ENCODE results near the gene RFTN1. TPM values are rescaled to one million over a fixed set of nuclear protein-coding genes. Genes with fewer than 3 reads are reported as not detected.

Gene RFTN1
- total and polyA plus RNA-seq, 10 of the 15 experiments (the other 5 are each of a cell fraction or from before 2014, with no cell fraction given): 20.6 to 213 (median 147) TPM

DNA sequence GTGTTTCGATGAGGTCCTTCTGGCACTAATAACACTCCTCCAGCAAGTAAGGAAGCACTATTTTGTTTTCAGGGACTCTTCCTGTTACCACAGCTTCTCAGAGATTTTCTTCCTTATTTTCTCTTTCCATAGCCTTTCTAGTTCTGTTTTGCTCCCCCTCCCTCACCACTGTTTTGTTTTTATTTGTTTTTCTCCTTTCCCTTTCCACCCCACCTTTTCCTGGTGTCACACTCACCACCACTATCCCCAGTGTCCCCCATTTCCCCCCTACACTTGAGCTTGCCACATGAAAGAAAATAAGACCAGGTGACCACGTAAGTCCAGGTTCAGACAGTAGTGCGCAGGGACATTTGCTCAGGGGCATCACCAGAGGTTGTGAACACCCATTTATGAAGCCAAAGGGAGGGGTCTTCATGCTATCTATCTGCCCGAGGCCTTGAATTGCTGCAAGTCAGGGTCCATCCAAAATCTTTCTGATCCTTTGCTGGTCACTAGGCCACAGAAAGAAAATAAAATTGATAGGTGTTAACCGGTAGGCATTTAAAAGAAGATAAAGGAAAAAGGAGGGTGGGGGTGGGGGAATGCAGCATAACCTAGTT is 1.4 kb upstream of the RFTN1 start:
- in situ Hi-C loops (cut with MboI) (loop anchor here (5.0 to 25.0 kb wide), 4 partner anchors 143 to 1230 kb away; partner anchors contain the start of genes ANKRD28 and TBC1D5), intact Hi-C loops (cut with micrococcal nuclease; ENCODE audit: unreplicated experiment) (loop anchor here (5.0 to 10.0 kb wide), 7 partner anchors 82 to 1230 kb away; partner anchors contain the start of genes ANKRD28 and TBC1D5)
- H3K9me3 ChIP-seq (replicated peaks; ENCODE audit: control insufficient read depth, insufficient read depth, low read length): peaks cover 8% of the 10 kb centered on the region; the same call in 2 of the 3 replicates
- no peak for ATAC-seq
- no peak overlapping the region for H2AFZ ChIP-seq (ENCODE audit: control insufficient read depth, low read depth, low read length)
- no peaks in the 10 kb centered on the region for H3K27me3 ChIP-seq (replicated peaks in 1 of 2; ENCODE audit: control insufficient read depth in 2 of 2, insufficient read depth in 2 of 2, low read length in 1 of 2)
- DNase-seq (ENCODE audit: low read depth, low spot score): no peak
- H3K36me3 ChIP-seq (ENCODE audit: control insufficient read depth in 2 of 2, insufficient read depth in 2 of 2, low read length in 1 of 2): no peaks in the 10 kb centered on the region
- ChIA-PET CTCF (interaction anchor here (0.7 to 2.7 kb wide), 4 partner anchors 9 to 246 kb away, joined by 3 to 15 read pairs (median 3); no protein-coding TSS in a partner anchor), SMC1A (ENCODE audit: uncharacterized antibody, unreplicated experiment) (interaction anchor here (1.2 to 25.8 kb wide), 7 partner anchors 9 to 226 kb away, joined by 3 to 295 read pairs (median 31); no protein-coding TSS in a partner anchor), POLR2A (interaction anchor here (1.0 to 8.7 kb wide), 7 partner anchors 10 to 141 kb away, joined by 3 to 66 read pairs (median 12); no protein-coding TSS in a partner anchor), RAD21 (ENCODE audit: unreplicated experiment) (interaction anchor here (1.1 to 3.8 kb wide), 5 partner anchors 10 to 139 kb away, joined by 5 to 36 read pairs (median 15); no protein-coding TSS in a partner anchor)
- peak overlapping the region; percentile 92 for H3K27ac ChIP-seq (ENCODE audit: control insufficient read depth, insufficient read depth)
- H3K4me3 ChIP-seq: peak overlapping the region; percentile 86
- peak overlapping the region; percentile 99 for H3K9ac ChIP-seq (ENCODE audit: control insufficient read depth, insufficient read depth, low read length)
- H3K4me2 ChIP-seq (ENCODE audit: control insufficient read depth, insufficient read depth): peak overlapping the region; percentile 84
- no peaks in the 10 kb centered on the region for H4K20me1 ChIP-seq (ENCODE audit: control insufficient read depth, insufficient read depth)
- peaks cover 68% of the 10 kb centered on the region for H3K79me2 ChIP-seq (ENCODE audit: control insufficient read depth, insufficient read depth, low read length)
- 14% methylated on average over 5 of the region's 5 CpGs for WGBS (ENCODE audit: insufficient coverage, insufficient replicate concordance, low lambda C conversion rate, missing lambda C conversion rate)
- H3K4me1 ChIP-seq (ENCODE audit: control insufficient read depth, insufficient read depth, low read length): peaks cover 35% of the 10 kb centered on the region
- no TSS peak for BruUV-seq (replicated peaks)
- FAIRE-seq: no peak
- TF ChIP-seq BMI1 (IDR thresholded peaks at IDR 0.05; ENCODE audit: borderline replicate concordance) (0 out of 2 replicates have a peak, but pooled peaks have one; percentile 8), SPI1 (IDR thresholded peaks at IDR 0.05; ENCODE audit: borderline replicate concordance, insufficient read depth, low read depth, low read length) (no peak), POLR2A (IDR thresholded peaks at IDR 0.05; ENCODE audit: low read depth, low read length) (0 out of 2 replicates have a peak, but pooled peaks have one; percentile 18), JUND (IDR thresholded peaks at IDR 0.05; ENCODE audit: low read depth, low read length) (no peak), SMC3 (IDR thresholded peaks at IDR 0.05; ENCODE audit: borderline replicate concordance, low read length) (no peak), ZNF274 (IDR thresholded peaks at IDR 0.05; ENCODE audit: insufficient read depth, insufficient read length) (no peak), RAD51 (IDR thresholded peaks at IDR 0.05) (peak; percentile 51; the same call in 1 of the 2 replicates), ZNF384 (IDR thresholded peaks at IDR 0.05; ENCODE audit: borderline replicate concordance, low read depth, low read length) (no peak), TCF3 (IDR thresholded peaks at IDR 0.05; ENCODE audit: borderline replicate concordance, insufficient read depth, low read depth, low read length) (no peak), NR2F1 (conservative IDR thresholded peaks at IDR 0.05) (no peak)
- TF ChIP-seq, protein P1, sequence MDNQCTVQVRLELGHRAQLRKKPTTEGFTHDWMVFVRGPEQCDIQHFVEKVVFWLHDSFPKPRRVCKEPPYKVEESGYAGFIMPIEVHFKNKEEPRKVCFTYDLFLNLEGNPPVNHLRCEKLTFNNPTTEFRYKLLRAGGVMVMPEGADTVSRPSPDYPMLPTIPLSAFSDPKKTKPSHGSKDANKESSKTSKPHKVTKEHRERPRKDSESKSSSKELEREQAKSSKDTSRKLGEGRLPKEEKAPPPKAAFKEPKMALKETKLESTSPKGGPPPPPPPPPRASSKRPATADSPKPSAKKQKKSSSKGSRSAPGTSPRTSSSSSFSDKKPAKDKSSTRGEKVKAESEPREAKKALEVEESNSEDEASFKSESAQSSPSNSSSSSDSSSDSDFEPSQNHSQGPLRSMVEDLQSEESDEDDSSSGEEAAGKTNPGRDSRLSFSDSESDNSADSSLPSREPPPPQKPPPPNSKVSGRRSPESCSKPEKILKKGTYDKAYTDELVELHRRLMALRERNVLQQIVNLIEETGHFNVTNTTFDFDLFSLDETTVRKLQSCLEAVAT (IDR thresholded peaks at IDR 0.05): peak; percentile 90
- TF ChIP-seq, protein P2, sequence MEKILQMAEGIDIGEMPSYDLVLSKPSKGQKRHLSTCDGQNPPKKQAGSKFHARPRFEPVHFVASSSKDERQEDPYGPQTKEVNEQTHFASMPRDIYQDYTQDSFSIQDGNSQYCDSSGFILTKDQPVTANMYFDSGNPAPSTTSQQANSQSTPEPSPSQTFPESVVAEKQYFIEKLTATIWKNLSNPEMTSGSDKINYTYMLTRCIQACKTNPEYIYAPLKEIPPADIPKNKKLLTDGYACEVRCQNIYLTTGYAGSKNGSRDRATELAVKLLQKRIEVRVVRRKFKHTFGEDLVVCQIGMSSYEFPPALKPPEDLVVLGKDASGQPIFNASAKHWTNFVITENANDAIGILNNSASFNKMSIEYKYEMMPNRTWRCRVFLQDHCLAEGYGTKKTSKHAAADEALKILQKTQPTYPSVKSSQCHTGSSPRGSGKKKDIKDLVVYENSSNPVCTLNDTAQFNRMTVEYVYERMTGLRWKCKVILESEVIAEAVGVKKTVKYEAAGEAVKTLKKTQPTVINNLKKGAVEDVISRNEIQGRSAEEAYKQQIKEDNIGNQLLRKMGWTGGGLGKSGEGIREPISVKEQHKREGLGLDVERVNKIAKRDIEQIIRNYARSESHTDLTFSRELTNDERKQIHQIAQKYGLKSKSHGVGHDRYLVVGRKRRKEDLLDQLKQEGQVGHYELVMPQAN (conservative IDR thresholded peaks at IDR 0.05): no peak
- TF ChIP-seq, protein P3, sequence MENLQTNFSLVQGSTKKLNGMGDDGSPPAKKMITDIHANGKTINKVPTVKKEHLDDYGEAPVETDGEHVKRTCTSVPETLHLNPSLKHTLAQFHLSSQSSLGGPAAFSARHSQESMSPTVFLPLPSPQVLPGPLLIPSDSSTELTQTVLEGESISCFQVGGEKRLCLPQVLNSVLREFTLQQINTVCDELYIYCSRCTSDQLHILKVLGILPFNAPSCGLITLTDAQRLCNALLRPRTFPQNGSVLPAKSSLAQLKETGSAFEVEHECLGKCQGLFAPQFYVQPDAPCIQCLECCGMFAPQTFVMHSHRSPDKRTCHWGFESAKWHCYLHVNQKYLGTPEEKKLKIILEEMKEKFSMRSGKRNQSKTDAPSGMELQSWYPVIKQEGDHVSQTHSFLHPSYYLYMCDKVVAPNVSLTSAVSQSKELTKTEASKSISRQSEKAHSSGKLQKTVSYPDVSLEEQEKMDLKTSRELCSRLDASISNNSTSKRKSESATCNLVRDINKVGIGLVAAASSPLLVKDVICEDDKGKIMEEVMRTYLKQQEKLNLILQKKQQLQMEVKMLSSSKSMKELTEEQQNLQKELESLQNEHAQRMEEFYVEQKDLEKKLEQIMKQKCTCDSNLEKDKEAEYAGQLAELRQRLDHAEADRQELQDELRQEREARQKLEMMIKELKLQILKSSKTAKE (IDR thresholded peaks at IDR 0.05; ENCODE audit: low read depth, poor library complexity, severe bottlenecking): no peak
